NCI-H82 treated with DMSO at 0.1 percent for 48 hours (cell line): ENCODE data around the gene CHST11.

Experiments
- DNase-seq: peaks from one replicate; lab custom pipeline; 2025; ENCODE audit not compliant: unreplicated experiment; lab: John Stamatoyannopoulos, UW

Gene CHST11

DNA sequence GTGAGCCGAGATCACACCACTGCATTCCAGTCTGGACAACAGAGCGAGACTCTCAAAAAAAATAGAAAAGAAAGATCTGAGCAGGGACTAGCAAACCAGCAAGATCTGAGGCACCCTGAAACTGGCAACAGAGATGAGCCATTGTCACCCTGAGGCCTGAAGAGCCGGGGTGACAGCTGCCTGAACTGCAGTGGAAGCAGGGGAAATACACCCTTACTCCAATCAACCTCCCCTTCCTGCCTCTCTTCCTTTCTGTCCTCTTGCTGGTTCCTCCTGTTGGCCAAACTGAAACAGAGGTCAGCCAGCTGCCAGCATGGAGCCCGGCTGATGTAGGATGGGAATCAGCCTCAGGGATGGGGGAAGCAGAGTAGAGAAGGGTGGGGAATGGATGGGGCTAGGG, 192.0 kb downstream of the CHST11 start:
- no peak for DNase-seq

DNA sequence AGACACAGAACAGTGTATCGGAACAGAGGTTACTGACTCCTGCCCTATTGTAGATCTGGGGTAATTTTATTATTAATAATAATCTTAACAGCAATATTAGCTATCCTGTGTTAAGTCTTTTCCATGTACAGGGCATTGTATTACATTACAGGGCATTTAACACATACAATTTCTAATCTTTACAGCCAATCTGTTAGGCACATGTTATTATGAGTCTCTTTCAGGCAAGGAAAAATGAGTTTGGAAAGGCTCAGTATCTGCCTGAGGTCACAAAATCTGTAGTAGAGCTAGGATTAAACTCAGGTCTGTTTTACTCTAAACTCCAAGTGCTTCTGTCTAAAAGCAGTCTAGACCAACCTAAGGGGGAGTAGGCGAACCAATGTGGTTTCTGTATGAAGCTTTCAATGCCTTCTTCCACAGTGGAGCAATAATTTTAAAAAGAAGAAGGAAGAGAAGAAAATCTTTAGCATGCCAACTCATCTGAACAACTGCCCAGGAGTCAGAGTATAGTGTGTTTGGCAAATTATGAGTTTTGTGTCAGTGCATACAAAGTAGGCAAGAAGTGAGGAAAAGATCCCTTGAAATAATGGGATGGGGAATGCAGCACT, 192.6 kb downstream of the CHST11 start:
- DNase-seq, result no peak

DNA sequence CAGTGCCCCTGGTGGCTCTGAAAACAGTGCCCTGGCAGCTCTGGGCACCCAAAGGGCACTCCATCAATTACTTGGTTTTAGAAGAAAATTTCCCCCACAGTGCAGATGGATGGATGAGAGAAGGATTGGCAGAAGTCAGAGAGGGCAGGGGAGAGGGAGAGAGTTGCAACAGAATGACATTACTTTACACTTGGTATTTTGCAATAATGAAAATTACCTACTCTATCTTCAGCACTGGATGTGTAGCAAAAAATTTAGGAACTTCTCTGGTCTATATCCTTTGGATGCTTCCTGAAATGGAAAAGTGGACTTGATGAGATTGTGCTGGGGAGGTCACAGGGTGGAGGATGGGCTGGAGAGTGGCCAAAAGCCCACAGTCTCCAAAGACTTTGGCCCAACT, 193.2 kb downstream of the CHST11 start:
- no peak for DNase-seq

DNA sequence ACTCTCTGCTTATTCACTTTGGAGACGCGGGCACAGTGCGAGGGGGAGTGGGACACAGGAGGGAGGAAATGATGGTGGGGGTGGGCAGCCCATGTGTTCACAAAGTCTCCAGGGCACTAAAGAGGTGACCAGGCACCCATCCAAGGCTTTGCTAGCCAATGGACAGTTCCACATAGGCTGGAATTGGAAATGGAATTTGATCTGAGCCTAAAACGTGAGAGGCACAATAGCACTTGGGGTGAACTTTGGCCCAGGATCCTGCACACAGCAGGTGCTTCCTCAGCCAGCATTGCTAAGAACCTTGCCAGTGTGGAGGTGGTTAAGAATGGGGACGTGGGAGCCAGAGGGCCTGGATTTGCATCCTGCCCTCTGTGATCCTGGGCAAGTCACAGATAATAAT, 193.8 kb downstream of the CHST11 start:
- DNase-seq, result no peak

DNA sequence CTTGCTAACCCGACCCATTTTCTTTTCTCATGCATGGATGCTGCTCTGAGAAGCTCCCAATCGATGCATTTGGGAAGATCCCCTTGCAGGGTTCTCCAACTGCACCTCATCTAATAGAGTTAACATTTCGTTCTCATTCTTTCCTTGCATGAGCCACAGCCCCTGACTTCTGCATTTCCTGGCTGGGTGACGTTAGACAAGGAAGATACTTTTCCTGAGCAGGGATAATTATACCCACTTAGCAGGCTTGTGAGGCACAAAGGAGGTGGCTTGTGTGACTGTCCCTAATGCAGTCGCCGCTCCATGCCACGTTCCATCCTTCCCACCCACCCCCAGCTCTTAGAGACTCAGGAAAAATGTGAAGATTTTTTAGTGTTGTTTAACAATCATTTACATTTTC, 195.1 kb downstream of the CHST11 start:
- no peak for DNase-seq

DNA sequence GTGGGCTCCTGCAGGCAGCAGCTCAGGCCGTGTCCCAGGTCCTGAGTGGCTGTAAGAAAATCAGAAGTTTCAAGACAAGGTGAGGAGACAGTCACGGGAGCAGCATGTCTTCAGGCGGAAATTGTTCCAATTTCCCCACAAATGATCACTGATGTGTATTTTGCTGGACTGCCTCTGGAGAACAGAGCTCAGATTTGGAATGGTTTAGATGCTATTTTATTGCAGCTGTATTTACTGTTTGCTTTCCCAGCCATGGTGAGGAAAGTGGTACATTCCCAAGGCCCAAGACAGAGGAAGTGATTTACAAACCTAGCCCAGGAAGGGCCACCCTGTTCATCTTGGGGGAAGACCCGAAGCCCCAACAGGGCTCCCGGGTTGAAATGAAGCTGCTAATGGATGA, 195.6 kb downstream of the CHST11 start:
- no peak for DNase-seq

DNA sequence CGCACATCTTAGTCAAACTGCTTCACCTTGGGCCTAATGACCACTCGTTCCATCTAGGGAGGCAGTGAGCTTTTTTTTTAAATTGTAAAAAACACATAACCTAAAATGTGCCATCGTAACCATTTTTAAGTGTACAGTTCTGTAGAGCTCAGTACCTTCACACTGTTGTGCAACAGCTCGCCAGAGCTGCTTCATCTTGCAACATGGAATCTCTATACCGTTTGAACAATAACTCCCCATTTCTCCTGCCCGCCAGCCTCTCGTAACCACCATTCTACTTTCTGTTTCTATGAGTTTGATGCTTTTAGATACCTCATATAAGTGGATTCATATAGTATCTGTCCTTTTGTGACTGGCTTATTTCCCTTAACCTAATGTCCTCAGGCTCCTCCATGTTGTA, 196.2 kb downstream of the CHST11 start:
- DNase-seq, result no peak

DNA sequence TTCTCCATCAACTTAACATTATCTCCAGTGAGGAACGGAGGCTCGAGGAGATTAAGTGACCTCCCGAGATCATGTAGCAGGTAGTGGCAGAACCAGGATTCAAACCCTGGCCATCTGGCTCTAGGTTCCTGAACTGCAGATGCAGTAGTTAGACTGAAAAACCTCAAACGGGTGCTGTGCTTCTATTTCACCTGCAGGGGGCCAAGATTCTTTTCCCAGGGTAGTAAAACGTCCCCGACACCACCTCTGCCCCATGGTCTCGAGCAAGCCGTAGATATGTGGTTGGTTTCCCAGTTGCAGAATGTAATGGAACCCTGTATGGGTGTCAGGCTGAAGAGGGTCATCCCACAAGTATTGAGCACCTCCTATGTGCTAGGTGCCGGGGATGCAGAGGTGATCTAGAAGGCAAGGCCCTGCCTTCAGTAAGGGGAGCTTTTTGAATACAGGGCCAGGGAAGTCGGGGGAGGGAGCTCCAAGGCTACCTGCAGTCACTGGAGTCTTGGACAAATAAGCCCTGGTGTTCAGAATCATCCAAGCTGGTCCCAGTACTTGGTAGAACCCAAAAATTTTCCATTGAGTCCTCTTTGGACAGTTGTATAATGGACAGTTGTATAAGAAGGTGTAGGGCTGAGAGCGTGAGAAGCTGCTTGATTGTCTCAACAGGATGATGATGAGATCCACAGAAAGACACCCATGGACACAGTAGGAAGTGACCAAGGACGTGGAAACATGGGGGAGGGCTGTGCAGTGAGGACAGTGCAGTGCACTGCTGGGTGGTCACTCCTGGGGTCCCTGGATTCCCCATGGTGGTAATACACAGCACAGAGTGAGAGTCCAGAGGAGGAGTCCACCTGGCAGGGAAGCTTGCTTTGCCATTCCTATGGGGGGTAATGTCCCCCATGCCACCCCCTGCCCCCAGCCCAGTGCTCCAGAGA, 197.2 kb downstream of the CHST11 start:
- peak; percentile 12 for DNase-seq

DNA sequence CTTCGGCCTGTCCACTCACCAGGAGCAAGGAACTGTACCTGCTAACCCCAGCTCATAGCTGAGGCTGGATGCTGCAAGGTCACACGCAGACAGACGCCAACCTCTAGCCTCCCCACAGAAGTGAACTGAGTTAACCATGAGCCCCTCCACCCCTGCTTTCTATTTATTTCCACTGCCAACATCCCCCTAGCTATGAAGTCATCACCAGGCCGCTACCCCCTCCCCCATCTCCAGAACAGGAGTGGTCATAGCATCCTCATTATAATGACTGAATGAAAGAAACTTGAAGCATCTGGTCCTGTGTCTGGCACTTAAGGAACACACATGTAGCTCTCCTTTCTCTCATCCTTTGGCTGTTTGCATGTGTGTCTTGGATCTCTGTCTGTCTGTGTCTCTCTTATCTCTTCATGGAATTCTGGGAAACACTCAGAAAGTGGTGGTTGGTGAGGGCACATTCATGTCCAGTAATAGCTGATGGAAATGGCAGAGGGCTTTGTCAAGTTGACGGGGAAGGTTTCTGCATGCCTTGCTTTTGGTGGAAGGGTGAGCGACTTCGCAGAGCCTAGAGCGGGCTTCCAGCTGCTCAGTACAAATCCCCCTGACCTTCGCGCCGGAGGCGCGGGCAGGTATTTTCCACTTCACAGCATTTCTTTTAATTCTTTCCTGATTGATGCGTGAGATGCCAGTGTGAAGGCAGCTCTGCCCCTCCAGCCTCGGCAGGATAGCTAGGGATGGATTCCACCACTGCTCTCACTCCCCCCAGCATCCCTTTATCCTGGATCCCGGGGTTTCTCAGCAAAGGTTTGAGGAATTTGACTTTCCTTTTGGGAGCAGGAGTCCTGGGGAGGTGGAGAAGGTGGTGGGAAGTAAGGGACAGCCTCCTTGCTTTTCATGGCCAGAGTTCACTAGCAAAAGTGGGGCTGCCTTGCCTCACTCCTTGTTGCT, 198.2 kb downstream of the CHST11 start:
- DNase-seq, result no peak

DNA sequence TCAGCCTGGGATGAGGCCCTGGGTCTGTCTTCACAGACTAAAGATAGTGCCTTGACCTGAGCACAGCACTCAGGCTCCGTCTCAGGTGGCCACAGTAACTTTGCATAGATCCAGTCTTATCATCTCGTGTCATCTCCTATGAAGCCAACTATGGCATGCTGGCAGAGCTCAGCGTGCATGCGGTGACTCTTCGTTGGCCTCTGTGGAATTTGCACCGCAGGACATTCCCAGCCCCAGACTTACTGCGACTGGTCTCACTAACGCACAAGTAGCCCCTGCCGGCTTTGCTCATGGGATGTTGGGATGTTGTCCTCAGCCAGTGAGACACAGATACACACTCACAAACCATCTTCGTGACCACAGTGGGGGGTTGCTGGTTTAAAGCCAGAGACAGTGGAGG, 199.6 kb downstream of the CHST11 start:
- no peak for DNase-seq

DNA sequence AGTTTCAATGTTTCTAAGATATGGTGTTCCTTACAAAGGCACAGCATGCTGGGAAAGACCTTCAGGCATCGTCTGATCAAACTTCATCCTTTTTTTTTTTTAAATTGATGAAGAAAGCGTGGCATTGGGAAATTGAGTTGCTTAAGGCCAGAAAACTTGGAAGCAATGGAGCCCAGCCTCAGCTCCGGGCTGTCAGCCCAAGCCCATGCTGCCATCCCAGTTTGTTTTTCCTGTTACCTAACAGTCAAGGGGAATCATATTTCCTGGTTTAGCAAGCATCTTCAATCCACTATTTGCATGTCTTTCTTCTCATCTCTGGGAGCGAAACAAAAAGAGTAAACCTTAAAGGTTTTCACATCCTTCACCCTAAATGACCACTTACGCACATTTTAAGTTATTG, 200.2 kb downstream of the CHST11 start:
- DNase-seq, result no peak

DNA sequence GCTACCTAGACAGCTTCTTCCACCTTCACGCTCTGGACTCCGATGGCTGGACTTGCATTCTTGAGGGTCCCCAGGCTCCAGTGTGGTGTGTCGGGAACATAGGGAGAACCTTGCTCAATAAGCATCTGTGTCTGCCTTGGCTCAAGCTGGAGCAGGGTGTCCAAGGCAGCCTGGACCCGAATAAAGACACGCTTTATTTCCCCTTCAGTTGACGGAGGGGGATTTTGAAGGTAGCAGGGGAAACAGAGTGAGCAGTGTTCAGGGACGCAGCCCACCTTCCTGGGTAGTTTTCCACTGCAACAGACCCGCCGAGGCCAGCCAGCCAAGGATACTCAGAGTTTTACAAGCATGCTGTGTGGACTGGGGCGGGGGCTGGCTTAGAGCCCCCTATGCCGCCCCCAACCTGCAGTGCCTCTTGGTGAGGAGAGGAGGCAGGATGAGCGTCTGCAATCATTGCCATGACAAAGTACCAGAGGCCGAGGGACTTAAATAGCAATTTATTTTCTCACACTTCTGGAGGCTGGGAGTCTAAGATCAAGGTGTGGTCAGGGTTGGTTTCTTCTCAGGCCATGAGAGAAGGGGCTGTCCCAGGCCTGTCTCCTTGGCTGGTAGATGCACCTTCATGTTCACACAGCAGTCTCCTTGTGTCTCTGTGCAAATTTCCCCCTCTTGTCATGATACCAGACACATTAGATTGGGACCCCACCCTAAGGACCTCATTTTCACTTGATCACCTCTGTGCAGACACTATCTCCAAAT, 201.2 kb downstream of the CHST11 start:
- no peak for DNase-seq

DNA sequence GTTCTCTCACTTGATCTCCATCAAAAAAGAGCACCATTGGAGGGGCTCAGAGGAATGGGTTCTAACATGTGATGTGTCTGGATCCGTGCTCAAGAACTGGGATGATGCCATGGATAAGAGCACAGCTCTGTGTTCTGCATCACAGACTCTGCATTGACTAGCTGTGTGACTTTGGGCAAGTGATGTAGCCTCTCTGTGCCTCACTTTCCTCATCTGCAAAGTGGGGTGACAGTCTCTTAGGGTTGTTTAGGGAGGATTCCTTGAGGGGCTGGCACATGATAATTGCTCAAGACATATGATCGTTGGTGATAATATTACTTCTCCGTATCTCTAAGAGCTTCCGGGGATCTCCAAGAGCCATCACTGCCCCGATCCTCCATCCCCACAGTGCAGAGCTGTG, 202.3 kb downstream of the CHST11 start:
- DNase-seq, result no peak

DNA sequence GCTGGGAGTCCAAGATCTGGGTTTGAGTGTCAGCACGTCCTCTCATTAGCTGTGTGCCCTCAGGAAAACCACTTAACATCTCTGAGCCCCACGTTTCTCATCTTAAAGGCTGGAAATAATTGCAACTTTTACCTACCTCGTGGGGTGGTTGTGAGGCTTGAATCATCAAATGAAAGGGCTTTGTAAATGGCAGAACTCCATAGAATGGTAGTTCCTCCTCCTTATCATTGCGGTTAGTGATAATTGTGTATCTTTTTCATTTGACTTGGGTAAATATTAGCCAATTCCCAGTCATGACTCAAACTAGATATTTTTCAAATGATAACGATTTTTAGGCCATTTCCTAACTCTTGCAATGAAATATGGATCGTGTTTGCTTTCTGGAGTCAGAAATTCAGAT, 205.5 kb downstream of the CHST11 start:
- DNase-seq, result no peak

DNA sequence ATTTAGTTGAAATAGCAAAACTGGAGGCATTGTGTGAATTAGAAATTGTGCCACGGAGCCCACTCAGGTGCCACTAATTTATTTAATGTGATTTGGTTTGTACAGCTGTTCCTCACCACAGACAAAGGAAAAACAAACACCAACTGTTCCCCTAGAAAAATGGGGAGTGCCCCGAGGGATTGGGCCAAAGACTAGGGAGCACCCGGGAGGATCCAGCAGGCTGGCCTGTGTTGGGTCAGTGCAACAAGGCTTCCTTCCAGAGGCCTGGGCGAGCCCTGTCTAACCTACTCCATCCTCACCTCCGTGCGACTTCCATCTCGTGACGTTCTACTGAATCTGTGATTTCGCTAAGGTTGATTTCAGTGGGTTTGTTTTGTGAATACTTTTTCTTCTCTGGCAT, 206.2 kb downstream of the CHST11 start:
- no peak for DNase-seq

DNA sequence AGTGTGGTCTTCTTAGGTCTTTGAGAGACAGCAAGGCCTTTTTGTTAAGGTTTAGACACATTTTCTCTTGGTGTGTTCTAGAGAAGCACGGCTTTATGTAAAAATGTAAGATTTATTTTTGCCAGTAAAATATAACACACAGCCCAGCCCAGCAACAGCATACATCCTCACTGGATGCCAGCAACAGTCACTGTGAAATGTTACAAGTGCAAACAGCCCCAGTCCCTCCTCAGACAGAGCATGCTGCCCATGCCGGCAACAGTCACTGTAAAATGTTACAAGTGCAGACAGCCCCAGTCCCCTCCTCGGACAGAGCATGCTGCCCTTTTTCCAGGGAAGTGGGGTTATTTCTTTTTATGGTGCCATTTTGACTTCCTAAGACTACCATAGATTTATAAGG, 207.6 kb downstream of the CHST11 start:
- no peak for DNase-seq

DNA sequence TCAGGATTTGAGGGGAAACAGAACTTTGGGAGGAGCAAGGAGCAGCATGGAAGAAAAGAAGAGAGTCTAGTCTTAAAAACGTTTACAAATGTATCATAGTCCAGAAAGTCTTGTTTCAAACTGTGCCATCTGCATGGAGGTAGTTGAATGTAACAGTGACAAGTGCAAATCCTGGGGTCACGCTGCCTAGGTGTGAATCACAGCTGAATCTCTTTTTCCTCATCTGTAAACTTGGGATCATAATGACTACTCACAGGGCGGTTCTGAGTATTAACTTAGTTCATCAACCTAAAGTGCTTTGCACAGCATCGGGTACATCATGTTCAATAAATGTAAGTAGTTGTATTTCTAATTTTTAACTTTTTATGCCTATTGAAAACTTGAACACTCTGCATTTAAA, 208.5 kb downstream of the CHST11 start:
- no peak for DNase-seq

DNA sequence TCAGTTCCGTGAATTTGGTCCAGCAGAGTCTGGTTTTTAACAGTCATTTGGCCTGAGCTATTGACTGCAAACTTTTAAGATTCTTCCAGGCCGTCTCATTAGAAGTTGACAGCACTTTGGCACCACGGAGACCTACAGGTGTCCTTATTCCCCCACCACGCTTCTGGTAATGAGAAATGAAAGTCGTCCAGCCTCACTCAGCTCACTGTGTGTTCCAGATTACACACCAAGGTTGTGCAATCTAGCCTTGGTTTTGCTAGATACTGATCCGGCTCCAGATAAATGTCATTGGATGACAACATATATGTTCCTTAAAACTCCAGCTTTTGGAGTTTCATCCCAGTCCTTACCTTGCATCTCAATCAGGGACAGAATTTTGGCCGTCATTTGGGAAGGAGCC, 210.4 kb downstream of the CHST11 start:
- no peak for DNase-seq

DNA sequence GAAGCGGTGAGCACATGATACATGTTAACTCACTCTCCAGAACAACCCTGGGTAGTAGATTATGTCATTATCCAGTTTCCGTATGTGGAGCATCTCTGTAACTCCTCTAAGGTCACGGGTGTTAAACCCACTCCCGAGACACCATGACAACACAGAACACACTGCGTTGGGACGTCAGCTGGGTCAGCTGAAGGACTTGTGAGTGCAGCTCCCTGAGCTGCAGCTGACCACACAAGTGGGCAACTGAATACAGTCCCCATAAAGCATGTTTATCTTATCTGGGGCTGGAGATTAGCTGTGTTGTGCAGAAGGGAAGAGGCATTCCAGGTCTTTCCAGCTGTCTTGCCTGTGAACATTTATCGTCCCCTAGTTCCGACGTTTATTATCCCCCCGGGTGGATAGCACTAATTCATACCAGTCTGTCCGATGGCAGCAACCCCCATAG, 211.5 kb downstream of the CHST11 start:
- peak; percentile 12 for DNase-seq

DNA sequence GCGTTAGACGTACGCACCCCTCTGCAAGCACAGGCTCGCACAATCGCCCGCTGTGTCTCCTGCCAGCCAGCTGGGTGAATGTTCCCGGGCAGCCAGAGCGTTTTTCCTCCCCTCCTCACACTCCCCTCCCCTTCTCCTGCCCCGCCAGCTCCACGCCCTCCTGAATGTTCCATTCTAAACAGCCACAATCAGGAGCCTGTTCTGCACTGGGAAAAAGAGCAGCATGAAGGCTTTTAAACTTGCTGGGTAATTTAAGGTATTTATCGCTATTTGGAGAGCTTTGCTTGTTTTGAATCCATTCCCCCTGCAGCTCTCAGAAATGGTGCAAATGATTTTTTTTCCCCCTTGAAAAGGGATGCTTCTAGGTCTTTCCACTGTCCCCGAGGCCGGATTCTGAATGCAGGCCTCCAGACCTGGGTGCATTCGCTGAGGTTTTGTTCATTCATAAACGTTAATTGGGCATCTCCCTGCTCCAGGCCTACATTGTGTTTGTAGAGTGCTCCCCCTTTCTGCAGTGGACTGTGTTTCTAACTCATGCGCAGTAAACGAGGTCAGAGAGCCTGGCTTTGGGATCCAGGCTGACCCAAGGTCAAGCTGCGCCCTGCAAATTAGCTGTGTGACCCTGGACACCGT, 212.5 kb downstream of the CHST11 start:
- no peak for DNase-seq
